Subcutaneous preadipocyte (primary cell): ENCODE measurements around the gene BCL2L14. TPM values are rescaled to one million over a fixed set of nuclear protein-coding genes. Genes with fewer than 3 reads are reported as not detected.

Experiments used
- total RNA-seq: library from RNA; depleted of rRNA; stranded (reverse); fragments of >200 nt; gene quantifications from 2 replicates; pipeline ENCODE4 v1.2.3, GENCODE V29; 2012

The BCL2L14 gene, protein sequence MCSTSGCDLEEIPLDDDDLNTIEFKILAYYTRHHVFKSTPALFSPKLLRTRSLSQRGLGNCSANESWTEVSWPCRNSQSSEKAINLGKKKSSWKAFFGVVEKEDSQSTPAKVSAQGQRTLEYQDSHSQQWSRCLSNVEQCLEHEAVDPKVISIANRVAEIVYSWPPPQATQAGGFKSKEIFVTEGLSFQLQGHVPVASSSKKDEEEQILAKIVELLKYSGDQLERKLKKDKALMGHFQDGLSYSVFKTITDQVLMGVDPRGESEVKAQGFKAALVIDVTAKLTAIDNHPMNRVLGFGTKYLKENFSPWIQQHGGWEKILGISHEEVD
- not detected in 2 replicates for total RNA-seq

DNA sequence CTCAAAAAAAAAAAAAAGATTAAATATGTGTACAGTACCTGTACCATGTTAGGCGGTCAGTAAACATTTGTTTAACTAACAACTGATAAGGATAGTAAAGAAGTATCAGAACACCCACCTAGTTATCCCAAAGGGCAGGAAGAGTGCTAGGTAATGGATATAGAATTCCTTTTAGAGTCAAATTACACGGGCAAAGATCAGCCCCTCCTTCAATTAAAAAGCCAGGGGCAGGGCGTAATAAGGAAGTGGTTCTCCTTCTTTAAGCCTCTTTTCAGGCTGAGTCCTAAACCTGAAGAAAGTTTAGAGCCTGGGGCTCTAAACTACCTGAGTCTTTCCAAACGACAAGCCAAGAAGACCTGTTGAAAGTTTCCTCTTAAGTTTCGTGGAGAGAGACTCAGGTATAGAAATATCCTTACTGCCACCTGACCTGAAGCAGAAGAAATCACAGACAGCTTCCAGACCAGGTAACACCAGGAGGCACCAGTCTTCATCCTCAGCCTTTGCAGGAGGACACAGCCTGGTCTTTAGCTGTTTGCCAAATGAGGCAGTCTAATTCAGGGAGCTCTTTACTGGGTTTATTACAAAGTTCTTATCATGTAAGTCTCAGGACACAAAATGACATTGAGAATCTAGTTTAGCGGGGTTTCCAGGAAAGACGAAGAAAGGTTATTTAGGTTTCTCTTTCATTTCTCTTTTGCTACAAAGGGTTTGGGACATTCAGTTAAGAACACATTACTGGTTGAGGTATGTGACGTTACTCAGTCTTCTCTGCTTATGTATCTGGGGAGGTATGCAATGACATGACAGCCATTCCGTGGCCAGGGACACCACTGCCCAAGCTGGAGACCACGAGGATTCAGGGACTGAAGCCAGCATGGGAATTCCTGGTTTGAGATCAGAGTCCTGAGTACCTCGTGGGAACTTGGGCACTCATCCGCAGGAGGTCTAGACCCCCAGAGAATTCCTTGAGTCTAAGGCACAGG is at the start of gene BCL2L14:
TSS of gene BCL2L14 (plus strand) at position 266 of the 983 bp plus-strand sequence. CDS start 8,367 bp downstream, outside the sequence.

Other genes with a start within 250 kb of the BCL2L14 start
- gene LRP6, start 196.1 kb downstream of the BCL2L14 start, total RNA-seq: 18.7 and 35.0 TPM in 2 replicates